HFFc6 (cell line): Measurements from ENCODE around the gene CHST11. TPM values are rescaled to one million over a fixed set of nuclear protein-coding genes. Genes with fewer than 3 reads are reported as not detected.

ENCODE experiments used
- DNase-seq: peaks from one replicate; pipeline ENCODE4 v3.0.0-alpha.2; 2018
- H3K27ac Mint-ChIP-seq: 2 replicates; pipeline ENCODE4 v1.8.0; 2020; ENCODE audit warnings: mild to moderate bottlenecking, mixed read lengths
- H3K27me3 Mint-ChIP-seq: 2 replicates; pipeline ENCODE4 v1.8.0; 2021; ENCODE audit warnings: mild to moderate bottlenecking, moderate library complexity, mixed read lengths; ENCODE audit not compliant: insufficient read depth
- H3K36me3 Mint-ChIP-seq: 2 replicates; pipeline ENCODE4 v1.8.0; 2021; ENCODE audit warnings: low read depth, mixed read lengths
- H3K4me1 Mint-ChIP-seq: 2 replicates; pipeline ENCODE4 v1.8.0; 2020; ENCODE audit warnings: low read depth, mixed read lengths
- H3K4me3 Mint-ChIP-seq: 2 replicates; pipeline ENCODE4 v1.8.0; 2020; ENCODE audit warnings: mild to moderate bottlenecking, moderate library complexity, mixed read lengths
- H3K9me3 Mint-ChIP-seq: 2 replicates; pipeline ENCODE4 v1.8.0; 2020; ENCODE audit warnings: mild to moderate bottlenecking, mixed read lengths
- total RNA-seq, 6 experiments: library from RNA; stranded (reverse); fragmentation: NEBNext Ultra II Directional; extraction: Animal tissue kit (Norgen Biotek cat#: 25700); gene quantifications; 2 replicates in 1 of 6; 3 replicates in 5 of 6; pipeline ENCODE4 v1.2.3, GENCODE V29; 2021
- TF ChIP-seq, protein P1 (sequence below): fragments of 200-600 bp; sonication (generic); IDR thresholded peaks from 2 replicates; pipeline ENCODE4 v1.5.0; 2021; ENCODE audit warnings: antibody characterized with exemption, mild to moderate bottlenecking

CHST11 gene
- total RNA-seq, 6 experiments from 2014 or later, result 2.4 to 4.3 (median 3.8) TPM

DNA sequence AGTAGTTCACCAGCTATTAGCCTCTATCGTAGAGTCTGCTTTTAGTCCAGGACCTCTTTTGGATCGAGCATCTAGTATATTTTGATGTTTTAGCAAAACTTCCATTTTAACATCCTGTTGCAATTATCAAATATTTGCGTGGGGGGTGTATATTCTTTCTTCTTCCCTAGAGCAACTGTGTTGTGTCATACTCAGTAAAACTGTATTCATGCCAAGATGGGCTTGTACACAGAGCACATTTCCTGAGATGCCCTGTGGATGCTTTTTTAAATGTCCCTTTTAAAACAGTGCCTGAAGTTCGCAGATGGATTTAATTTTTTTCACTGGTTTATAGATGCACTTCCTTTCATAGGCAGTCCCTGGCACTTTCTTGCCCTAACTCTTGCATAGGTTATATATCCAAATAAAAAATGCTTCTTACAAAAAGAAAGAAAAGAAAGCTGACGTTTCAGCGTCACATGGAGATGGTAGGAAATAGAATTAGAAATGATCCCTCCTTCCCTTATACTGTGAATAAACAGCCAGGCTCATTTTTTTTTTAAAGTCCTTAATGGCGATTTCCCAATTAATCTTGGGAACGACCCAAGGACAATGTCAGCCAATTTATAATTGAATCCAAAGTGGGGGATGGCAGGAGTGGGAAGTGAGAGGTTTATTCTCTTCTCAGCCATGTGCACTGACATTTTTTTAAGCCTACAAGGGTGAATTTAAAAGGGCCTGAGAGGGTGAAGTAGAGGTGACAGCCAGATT is 254.4 kb downstream of the CHST11 start:
- H3K27ac Mint-ChIP-seq, result peak overlapping the region; percentile 80
- H3K9me3 Mint-ChIP-seq, result no peaks in the 10 kb centered on the region
- H3K36me3 Mint-ChIP-seq, result no peaks in the 10 kb centered on the region
- H3K4me1 Mint-ChIP-seq, result peaks cover 58% of the 10 kb centered on the region
- DNase-seq, result peak; percentile 81
- peak overlapping the region; percentile 81 for H3K4me3 Mint-ChIP-seq
- TF ChIP-seq, protein P1, sequence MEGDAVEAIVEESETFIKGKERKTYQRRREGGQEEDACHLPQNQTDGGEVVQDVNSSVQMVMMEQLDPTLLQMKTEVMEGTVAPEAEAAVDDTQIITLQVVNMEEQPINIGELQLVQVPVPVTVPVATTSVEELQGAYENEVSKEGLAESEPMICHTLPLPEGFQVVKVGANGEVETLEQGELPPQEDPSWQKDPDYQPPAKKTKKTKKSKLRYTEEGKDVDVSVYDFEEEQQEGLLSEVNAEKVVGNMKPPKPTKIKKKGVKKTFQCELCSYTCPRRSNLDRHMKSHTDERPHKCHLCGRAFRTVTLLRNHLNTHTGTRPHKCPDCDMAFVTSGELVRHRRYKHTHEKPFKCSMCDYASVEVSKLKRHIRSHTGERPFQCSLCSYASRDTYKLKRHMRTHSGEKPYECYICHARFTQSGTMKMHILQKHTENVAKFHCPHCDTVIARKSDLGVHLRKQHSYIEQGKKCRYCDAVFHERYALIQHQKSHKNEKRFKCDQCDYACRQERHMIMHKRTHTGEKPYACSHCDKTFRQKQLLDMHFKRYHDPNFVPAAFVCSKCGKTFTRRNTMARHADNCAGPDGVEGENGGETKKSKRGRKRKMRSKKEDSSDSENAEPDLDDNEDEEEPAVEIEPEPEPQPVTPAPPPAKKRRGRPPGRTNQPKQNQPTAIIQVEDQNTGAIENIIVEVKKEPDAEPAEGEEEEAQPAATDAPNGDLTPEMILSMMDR, result no peak
- H3K27me3 Mint-ChIP-seq, result peaks cover 8% of the 10 kb centered on the region

DNA sequence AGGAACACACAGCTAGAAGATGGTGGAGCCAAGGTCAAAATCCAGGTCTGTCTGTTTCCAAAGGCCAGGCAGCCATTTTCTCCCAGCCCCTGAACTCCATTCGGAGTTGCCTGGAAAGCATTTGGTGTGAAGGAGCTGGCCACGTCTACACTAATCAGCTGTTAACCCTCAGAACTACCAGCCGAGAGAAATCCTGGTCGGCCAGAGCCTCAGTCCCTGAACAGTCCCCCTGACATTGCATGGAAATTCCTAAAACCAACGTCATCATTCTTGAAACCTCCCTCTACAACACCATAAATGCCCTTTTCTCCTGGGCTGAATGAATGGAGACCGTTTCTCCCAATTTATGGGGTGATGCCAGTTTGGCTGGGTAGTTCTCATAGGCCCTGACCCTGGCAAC is 255.7 kb downstream of the CHST11 start:
- peaks cover 2% of the 10 kb centered on the region for H3K27me3 Mint-ChIP-seq
- H3K27ac Mint-ChIP-seq, result peak overlapping the region; percentile 11; the same call in 1 of the 2 replicates
- no peak for DNase-seq
- H3K4me1 Mint-ChIP-seq, result peaks cover 47% of the 10 kb centered on the region
- TF ChIP-seq, protein P1, result no peak
- H3K4me3 Mint-ChIP-seq, result no peak overlapping the region
- no peaks in the 10 kb centered on the region for H3K36me3 Mint-ChIP-seq
- no peaks in the 10 kb centered on the region for H3K9me3 Mint-ChIP-seq

DNA sequence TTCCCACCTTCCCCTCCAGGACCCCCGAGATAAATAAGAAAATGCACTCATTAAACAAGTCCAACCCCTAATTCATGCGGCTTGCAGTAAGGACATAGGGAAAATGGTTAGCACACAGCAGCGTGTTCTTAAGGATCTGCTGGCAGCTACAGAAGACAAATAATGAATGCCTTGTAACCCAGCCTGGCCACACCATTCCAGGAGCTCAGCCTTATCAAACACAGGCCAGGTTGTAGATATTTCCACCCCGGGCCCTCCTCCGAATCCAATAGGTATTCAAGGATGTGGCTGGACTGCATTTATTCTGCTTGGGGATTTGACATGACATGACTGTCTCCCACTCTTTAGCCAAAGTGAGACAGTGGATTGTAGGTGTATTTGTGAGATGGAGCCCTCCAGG is 256.2 kb downstream of the CHST11 start:
- Mint-ChIP-seq H3K9me3 (no peaks in the 10 kb centered on the region), H3K36me3 (no peaks in the 10 kb centered on the region), H3K4me1 (peaks cover 42% of the 10 kb centered on the region), H3K27ac (peak overlapping the region; percentile 11; the same call in 1 of the 2 replicates), H3K27me3 (peaks cover 2% of the 10 kb centered on the region), H3K4me3 (no peak overlapping the region)
- TF ChIP-seq, protein P1, result no peak
- DNase-seq, result no peak

DNA sequence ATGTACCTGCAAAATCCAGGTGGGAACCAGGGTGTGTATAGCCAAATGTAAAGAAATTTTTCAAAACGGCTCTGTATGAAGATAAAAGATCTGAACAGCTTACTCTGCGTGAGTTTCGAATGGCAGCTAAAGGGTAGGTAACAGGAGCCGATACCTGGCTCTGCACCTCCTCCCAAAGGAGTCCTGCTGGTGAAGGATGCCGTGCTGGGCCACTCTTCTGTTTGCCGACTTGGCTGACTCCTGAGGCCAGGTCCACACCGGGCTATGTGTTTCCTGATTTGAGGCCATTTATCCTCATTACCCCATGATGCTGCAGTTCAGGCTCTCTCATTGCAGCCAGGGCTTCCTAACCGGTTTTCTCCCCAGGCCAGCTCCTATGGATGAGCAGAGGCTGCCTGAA is 256.7 kb downstream of the CHST11 start:
- TF ChIP-seq, protein P1, result no peak
- Mint-ChIP-seq H3K4me3 (no peak overlapping the region), H3K9me3 (no peaks in the 10 kb centered on the region), H3K4me1 (peaks cover 43% of the 10 kb centered on the region), H3K27me3 (peaks cover 5% of the 10 kb centered on the region), H3K27ac (no peak overlapping the region), H3K36me3 (no peaks in the 10 kb centered on the region)
- DNase-seq, result no peak

DNA sequence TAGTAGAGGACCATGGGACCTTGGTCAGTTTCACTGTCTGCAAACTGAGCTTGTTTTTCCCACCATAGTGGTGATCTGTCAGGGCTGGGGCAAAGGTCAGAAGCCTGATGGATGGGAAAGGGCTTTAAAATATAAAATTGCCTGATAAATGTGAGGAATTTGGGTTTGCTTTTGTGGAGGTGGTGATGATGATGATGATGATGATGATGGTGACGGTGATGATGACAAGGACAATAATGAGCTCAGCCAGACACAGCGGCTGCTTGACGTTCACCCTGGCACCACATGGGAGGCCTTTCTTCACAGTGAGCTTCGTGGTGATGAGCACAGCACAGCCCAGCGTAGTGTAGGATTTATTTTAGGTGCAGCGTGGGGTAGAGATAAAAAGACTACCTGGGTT is 257.6 kb downstream of the CHST11 start:
- H3K27ac Mint-ChIP-seq, result no peak overlapping the region

More for the DNA sequence above, 257.6 kb downstream of the CHST11 start:
- peaks cover 44% of the 10 kb centered on the region for H3K4me1 Mint-ChIP-seq
- H3K9me3 Mint-ChIP-seq, result no peaks in the 10 kb centered on the region
- H3K4me3 Mint-ChIP-seq, result no peak overlapping the region
- peaks cover 8% of the 10 kb centered on the region for H3K27me3 Mint-ChIP-seq
- TF ChIP-seq, protein P1, result no peak
- no peak for DNase-seq
- H3K36me3 Mint-ChIP-seq, result no peaks in the 10 kb centered on the region
